SK-N-SH (cell line): ENCODE measurements around the gene LGALS3BP. TPM values are rescaled to one million over a fixed set of nuclear protein-coding genes. Genes with fewer than 3 reads are reported as not detected.

Source experiments
- CTCF ChIA-PET: fragments of 300-600, 350-600 bp; formaldehyde crosslinking; extraction: SDS; loops from one replicate; lab custom pipeline; 2021; lab: Yijun Ruan, JAX
- POLR2A ChIA-PET: fragments of 350-600 bp; sonication (Branson Sonifier 250); formaldehyde crosslinking; extraction: SDS; loops from one replicate; lab custom pipeline; 2020; ENCODE audit warnings: antibody characterized with exemption, inconsistent platforms; lab: Yijun Ruan, JAX
- DNase-seq: peaks from one replicate; pipeline ENCODE4 v3.0.0; 2012
- H2AFZ ChIP-seq: fragments of 200-600 bp; sonication (generic); 2 replicates; pipeline ENCODE4 v1.8.1; 2016; ENCODE audit warnings: antibody characterized with exemption, mild to moderate bottlenecking, low read depth
- H3F3A ChIP-seq: fragments of 200-600 bp; sonication (generic); replicated peaks from 2 replicates; pipeline ENCODE3; 2016; ENCODE audit warnings: antibody characterized with exemption, mild to moderate bottlenecking; ENCODE audit not compliant: insufficient read depth
- H3K27ac ChIP-seq, 2 experiments: fragments of 200-500 bp in 1 of 2; fragments of 200-600 bp in 1 of 2; sonication (Bioruptor generic) in 1 of 2; sonication (generic), shearing (Covaris generic) in 1 of 2; 2 replicates each; pipeline versions ENCODE4 v1.5.1 to v1.6.1; 2014 to 2016; ENCODE audit warnings: low read depth in 2 of 2, inconsistent platforms in 1 of 2, low read length in 1 of 2, mild to moderate bottlenecking in 1 of 2, mixed read lengths in 1 of 2
- H3K27me3 ChIP-seq: fragments of 200-600 bp; sonication (generic), shearing (Covaris generic); 2 replicates; pipeline ENCODE4 v1.6.1; 2016; ENCODE audit warnings: mixed run types; ENCODE audit not compliant: insufficient read depth
- H3K36me3 ChIP-seq, 2 experiments: fragments of 200-500 bp in 1 of 2; fragments of 200-600 bp in 1 of 2; sonication (Bioruptor generic) in 1 of 2; sonication (generic) in 1 of 2; replicated peaks in 1 of 2; 2 replicates each; pipeline versions ENCODE3 to v1.5.1; 2014 to 2016; ENCODE audit warnings: low read length in 1 of 2, mild to moderate bottlenecking in 1 of 2; ENCODE audit not compliant: insufficient read depth in 2 of 2, control insufficient read depth in 1 of 2
- H3K4me1 ChIP-seq, 2 experiments: fragments of 200-500 bp in 1 of 2; fragments of 200-600 bp in 1 of 2; sonication (Bioruptor generic) in 1 of 2; sonication (generic), shearing (Covaris generic) in 1 of 2; 2 replicates each; pipeline versions ENCODE4 v1.5.1 to v1.6.1; 2014 to 2016; ENCODE audit warnings: low read depth in 1 of 2, low read length in 1 of 2, mixed run types in 1 of 2; ENCODE audit not compliant: insufficient read depth in 2 of 2, control insufficient read depth in 1 of 2
- H3K4me2 ChIP-seq: fragments of 200-600 bp; sonication (generic), shearing (Covaris generic); 2 replicates; pipeline ENCODE4 v1.6.1; 2017; ENCODE audit warnings: mixed run types
- H3K4me3 ChIP-seq, 2 experiments: fragments of 200-500 bp in 1 of 2; fragments of 200-600 bp in 1 of 2; sonication (Bioruptor generic) in 1 of 2; sonication (generic), shearing (Covaris generic) in 1 of 2; 2 replicates each; pipeline versions ENCODE4 v1.5.1 to v1.8.1; 2014 to 2016; ENCODE audit warnings: low read depth in 2 of 2, inconsistent platforms in 1 of 2, low read length in 1 of 2, mild to moderate bottlenecking in 1 of 2, mixed read lengths in 1 of 2, moderate library complexity in 1 of 2
- H3K79me2 ChIP-seq: fragments of 200-600 bp; sonication (generic); 2 replicates; pipeline ENCODE4 v1.8.1; 2017; ENCODE audit warnings: mild to moderate bottlenecking; ENCODE audit not compliant: insufficient read depth
- H3K9ac ChIP-seq: fragments of 200-600 bp; sonication (generic); 2 replicates; pipeline ENCODE4 v1.6.1; 2017; ENCODE audit warnings: mixed run types
- H3K9me2 ChIP-seq: fragments of 200-600 bp; sonication (generic); 2 replicates; pipeline ENCODE4 v1.6.1; 2017; ENCODE audit warnings: mixed run types
- H3K9me3 ChIP-seq: fragments of 200-600 bp; sonication (generic); 2 replicates; pipeline ENCODE4 v1.6.1; 2017; ENCODE audit warnings: mixed run types, mild to moderate bottlenecking, moderate library complexity
- H4K20me1 ChIP-seq: fragments of 200-600 bp; sonication (generic); 2 replicates; pipeline ENCODE4 v1.6.1; 2017; ENCODE audit warnings: mild to moderate bottlenecking, mixed run types; ENCODE audit not compliant: insufficient read depth
- EP300 ChIP-seq, 2 experiments: IDR thresholded peaks; 2 replicates each; pipeline versions ENCODE4 v1.4.0 to v1.6.1; 2012; ENCODE audit warnings: borderline replicate concordance in 1 of 2, low read depth in 1 of 2, low read length in 1 of 2
- EZH2phosphoT487 ChIP-seq: fragments of 200-600 bp; sonication (generic); IDR thresholded peaks from 2 replicates; pipeline ENCODE4 v1.6.1; 2017; ENCODE audit warnings: low read depth, mixed run types, mild to moderate bottlenecking, antibody characterized with exemption, moderate library complexity, borderline replicate concordance
- FOSL2 ChIP-seq: IDR thresholded peaks from 2 replicates; pipeline ENCODE4 v1.4.0; 2012; ENCODE audit warnings: low read depth, mild to moderate bottlenecking, moderate library complexity, borderline replicate concordance
- MEF2A ChIP-seq: IDR thresholded peaks from 2 replicates; pipeline ENCODE4 v1.4.0; 2012; ENCODE audit warnings: low read depth, borderline replicate concordance
- NFIC ChIP-seq: IDR thresholded peaks from 2 replicates; pipeline ENCODE4 v1.4.0; 2012; ENCODE audit warnings: borderline replicate concordance
- RXRA ChIP-seq: IDR thresholded peaks from 2 replicates; pipeline ENCODE4 v1.4.0; 2012; ENCODE audit warnings: low read depth, mild to moderate bottlenecking, borderline replicate concordance
- WGBS: methylation state at CpG from one replicate; pipeline ENCODE4 v1.1.6; 2017; ENCODE audit warnings: low lambda C conversion rate; 5-methylcytosine and 5-hydroxymethylcytosine counted together
- polyA plus RNA-seq, 3 experiments: library from polyadenylated mRNA; depleted of rRNA; stranded (reverse); fragments of >200 nt; gene quantifications; 2 replicates each; pipeline ENCODE4 v1.2.3, GENCODE V29; 2012
- TF ChIP-seq, protein P1 (sequence below): IDR thresholded peaks from 2 replicates; pipeline ENCODE4 v1.6.1; 2012; ENCODE audit warnings: mild to moderate bottlenecking, low read depth, low read length, moderate library complexity
- TF ChIP-seq, protein P2 (sequence below): IDR thresholded peaks from 2 replicates; pipeline ENCODE4 v1.4.0; 2012; ENCODE audit warnings: low read depth, borderline replicate concordance

Gene LGALS3BP
- polyA plus RNA-seq, 1 of the 3 experiments (the other 2 are of a cell fraction): 579 TPM

DNA sequence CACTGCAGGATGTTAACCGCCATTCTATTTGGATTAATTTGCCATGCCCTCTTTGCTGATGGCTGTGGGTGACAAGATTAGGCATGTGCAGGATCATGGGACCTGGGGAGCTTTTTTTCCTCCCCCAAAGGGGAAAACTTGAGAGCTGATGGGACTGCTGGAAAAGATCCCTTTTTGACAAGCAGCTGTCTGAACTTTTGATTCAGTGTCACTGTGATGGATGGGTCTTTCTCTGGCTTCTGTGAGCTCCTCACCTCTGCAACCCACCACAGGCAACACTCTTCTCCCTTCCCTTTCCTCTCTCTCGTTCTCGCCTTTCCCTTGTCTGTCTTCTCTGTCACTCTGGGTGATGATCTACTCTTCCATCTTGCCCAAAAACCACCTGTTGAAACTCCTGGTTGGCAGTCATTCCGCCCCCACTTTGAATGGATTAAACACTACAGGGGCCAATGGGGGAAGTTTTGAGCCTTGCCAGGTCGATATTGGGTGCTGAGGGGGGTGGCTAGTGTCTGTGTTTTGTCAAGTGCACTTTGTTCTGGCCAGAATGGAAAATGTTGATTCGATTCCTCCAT is 32.9 kb upstream of the LGALS3BP start (continued):
- no peak for TF ChIP-seq MEF2A
- TF ChIP-seq, protein P1, sequence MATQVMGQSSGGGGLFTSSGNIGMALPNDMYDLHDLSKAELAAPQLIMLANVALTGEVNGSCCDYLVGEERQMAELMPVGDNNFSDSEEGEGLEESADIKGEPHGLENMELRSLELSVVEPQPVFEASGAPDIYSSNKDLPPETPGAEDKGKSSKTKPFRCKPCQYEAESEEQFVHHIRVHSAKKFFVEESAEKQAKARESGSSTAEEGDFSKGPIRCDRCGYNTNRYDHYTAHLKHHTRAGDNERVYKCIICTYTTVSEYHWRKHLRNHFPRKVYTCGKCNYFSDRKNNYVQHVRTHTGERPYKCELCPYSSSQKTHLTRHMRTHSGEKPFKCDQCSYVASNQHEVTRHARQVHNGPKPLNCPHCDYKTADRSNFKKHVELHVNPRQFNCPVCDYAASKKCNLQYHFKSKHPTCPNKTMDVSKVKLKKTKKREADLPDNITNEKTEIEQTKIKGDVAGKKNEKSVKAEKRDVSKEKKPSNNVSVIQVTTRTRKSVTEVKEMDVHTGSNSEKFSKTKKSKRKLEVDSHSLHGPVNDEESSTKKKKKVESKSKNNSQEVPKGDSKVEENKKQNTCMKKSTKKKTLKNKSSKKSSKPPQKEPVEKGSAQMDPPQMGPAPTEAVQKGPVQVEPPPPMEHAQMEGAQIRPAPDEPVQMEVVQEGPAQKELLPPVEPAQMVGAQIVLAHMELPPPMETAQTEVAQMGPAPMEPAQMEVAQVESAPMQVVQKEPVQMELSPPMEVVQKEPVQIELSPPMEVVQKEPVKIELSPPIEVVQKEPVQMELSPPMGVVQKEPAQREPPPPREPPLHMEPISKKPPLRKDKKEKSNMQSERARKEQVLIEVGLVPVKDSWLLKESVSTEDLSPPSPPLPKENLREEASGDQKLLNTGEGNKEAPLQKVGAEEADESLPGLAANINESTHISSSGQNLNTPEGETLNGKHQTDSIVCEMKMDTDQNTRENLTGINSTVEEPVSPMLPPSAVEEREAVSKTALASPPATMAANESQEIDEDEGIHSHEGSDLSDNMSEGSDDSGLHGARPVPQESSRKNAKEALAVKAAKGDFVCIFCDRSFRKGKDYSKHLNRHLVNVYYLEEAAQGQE: no peak
- no peak for TF ChIP-seq NFIC
- TF ChIP-seq EP300 (IDR thresholded peaks at IDR 0.05; ENCODE audit: borderline replicate concordance in 1 of 2, low read depth in 1 of 2, low read length in 1 of 2): no peak

DNA sequence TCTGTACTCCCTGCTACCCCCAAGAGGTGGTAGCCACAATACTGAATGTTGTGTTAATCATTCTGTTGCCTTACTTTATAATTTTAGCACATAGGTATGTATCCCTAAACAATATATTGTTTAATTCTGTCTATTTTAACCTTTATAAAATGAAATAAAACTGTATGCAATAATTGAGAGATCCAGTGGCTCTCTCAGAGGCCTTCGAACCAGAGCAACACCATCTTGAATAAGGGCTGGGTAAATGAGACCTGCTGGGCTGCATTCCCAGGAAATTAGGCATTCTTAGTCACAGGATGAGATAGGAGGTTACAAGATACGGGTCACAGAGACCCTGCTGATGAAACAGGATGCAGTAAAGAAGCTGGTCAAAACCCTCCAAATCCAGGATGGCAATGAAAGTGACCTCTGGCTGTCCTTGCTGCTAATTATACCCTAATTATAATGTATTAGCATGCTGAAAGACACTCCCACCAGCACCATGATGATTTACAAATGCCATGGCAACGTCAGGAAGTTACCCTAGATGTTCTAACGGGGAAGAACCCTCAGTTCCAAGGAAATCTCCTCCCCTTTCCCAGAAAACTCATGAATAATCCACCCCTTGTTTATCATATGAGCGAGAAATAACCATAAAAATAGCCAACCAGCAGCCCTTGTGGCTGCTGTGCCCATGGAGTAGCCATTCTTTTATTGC is 31.9 kb upstream of the LGALS3BP start:
- Histone ChIP-seq H4K20me1 (peaks cover 4% of the 10 kb centered on the region), H3K9me2 (no peaks in the 10 kb centered on the region), H3F3A (peaks cover 7% of the 10 kb centered on the region), H3K4me1 (peaks cover 18 to 25% of the 10 kb centered on the region in 2 experiments; a peak in 3 of 4 replicates), H3K36me3 (peaks cover 5 to 15% of the 10 kb centered on the region in 2 experiments), H3K4me3 (no peak overlapping the region), H3K9ac (no peak overlapping the region), H2AFZ (peak overlapping the region; percentile 38; the same call in 1 of the 2 replicates), H3K27me3 (no peaks in the 10 kb centered on the region), H3K4me2 (no peak overlapping the region), H3K27ac (no peak overlapping the region), H3K79me2 (peaks cover 33% of the 10 kb centered on the region), H3K9me3 (peaks cover 25% of the 10 kb centered on the region)
- ChIA-PET CTCF (interaction anchor here (1.6 to 2.1 kb wide), 2 partner anchors 18 to 31 kb away, joined by 3 to 7 read pairs; no protein-coding TSS in a partner anchor), POLR2A (no interaction called here)
- no peak for TF ChIP-seq RXRA
- TF ChIP-seq EZH2phosphoT487: no peak
- TF ChIP-seq, protein P2, sequence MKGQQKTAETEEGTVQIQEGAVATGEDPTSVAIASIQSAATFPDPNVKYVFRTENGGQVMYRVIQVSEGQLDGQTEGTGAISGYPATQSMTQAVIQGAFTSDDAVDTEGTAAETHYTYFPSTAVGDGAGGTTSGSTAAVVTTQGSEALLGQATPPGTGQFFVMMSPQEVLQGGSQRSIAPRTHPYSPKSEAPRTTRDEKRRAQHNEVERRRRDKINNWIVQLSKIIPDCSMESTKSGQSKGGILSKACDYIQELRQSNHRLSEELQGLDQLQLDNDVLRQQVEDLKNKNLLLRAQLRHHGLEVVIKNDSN: no peak
- TF ChIP-seq FOSL2: 0 out of 2 replicates have a peak, but pooled peaks have one; percentile 9
- WGBS: 53% methylated on average over 5 of the region's 5 CpGs
- no peak for DNase-seq
